HL-60 (cell line): Measurements from ENCODE around the gene KCNQ1OT1.

Experiments used
- GABPA ChIP-seq: IDR thresholded peaks from 2 replicates; pipeline ENCODE4 v1.6.1; 2012; ENCODE audit warnings: low read depth
- POLR2AphosphoS5 ChIP-seq: IDR thresholded peaks from 2 replicates; pipeline ENCODE4 v1.6.1; 2012; ENCODE audit warnings: low read depth
- TF ChIP-seq, protein P1 (sequence below): IDR thresholded peaks from one replicate; pipeline ENCODE4 v1.5.1; 2011; ENCODE audit warnings: low read length, control low read depth, inconsistent platforms; ENCODE audit not compliant: insufficient read depth
- TF ChIP-seq, protein P2 (sequence below): IDR thresholded peaks from 2 replicates; pipeline ENCODE4 v1.6.1; 2012; ENCODE audit warnings: low read depth; ENCODE audit not compliant: insufficient replicate concordance

DNA sequence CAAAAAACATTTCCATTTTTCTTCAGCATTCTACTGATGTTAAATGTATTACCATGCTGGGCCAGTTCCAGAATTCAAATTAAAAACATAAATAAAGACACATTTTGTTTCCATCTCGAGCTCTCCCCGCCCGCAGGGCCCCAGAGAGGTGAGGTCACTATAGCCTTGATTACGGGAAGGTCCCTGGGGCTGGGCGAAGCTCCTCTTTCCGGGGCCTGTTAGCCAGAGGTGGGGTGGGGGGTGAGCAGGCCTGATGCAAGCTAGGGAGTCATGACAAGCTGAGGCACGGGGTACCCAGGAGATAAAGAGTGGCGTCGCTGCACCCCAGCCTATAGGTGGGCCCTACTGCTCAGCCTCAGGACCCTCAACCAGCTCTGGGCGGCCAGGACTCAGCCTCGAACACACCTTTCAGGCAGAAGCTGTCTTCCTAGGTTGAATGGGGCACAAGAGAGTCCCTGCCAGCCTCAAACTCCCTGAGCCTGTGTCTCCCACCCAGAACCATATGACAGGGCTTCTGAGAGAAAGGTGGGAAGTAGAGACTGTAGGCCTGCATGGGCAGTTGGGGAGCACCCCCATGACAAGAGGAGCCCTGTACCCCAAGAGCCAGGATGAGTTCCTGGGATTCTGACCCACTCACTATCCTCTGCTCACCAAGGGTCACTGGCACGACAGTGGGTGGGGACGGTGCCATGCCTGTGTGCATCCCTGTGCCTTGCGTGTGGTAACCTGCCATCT lies 34.8 kb downstream of the KCNQ1OT1 start:
- TF ChIP-seq, protein P1, sequence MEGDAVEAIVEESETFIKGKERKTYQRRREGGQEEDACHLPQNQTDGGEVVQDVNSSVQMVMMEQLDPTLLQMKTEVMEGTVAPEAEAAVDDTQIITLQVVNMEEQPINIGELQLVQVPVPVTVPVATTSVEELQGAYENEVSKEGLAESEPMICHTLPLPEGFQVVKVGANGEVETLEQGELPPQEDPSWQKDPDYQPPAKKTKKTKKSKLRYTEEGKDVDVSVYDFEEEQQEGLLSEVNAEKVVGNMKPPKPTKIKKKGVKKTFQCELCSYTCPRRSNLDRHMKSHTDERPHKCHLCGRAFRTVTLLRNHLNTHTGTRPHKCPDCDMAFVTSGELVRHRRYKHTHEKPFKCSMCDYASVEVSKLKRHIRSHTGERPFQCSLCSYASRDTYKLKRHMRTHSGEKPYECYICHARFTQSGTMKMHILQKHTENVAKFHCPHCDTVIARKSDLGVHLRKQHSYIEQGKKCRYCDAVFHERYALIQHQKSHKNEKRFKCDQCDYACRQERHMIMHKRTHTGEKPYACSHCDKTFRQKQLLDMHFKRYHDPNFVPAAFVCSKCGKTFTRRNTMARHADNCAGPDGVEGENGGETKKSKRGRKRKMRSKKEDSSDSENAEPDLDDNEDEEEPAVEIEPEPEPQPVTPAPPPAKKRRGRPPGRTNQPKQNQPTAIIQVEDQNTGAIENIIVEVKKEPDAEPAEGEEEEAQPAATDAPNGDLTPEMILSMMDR: no peak
- TF ChIP-seq, protein P2, sequence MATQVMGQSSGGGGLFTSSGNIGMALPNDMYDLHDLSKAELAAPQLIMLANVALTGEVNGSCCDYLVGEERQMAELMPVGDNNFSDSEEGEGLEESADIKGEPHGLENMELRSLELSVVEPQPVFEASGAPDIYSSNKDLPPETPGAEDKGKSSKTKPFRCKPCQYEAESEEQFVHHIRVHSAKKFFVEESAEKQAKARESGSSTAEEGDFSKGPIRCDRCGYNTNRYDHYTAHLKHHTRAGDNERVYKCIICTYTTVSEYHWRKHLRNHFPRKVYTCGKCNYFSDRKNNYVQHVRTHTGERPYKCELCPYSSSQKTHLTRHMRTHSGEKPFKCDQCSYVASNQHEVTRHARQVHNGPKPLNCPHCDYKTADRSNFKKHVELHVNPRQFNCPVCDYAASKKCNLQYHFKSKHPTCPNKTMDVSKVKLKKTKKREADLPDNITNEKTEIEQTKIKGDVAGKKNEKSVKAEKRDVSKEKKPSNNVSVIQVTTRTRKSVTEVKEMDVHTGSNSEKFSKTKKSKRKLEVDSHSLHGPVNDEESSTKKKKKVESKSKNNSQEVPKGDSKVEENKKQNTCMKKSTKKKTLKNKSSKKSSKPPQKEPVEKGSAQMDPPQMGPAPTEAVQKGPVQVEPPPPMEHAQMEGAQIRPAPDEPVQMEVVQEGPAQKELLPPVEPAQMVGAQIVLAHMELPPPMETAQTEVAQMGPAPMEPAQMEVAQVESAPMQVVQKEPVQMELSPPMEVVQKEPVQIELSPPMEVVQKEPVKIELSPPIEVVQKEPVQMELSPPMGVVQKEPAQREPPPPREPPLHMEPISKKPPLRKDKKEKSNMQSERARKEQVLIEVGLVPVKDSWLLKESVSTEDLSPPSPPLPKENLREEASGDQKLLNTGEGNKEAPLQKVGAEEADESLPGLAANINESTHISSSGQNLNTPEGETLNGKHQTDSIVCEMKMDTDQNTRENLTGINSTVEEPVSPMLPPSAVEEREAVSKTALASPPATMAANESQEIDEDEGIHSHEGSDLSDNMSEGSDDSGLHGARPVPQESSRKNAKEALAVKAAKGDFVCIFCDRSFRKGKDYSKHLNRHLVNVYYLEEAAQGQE: no peak
- TF ChIP-seq POLR2AphosphoS5: no peak
- TF ChIP-seq GABPA: no peak
